GM21390 (cell line): ENCODE measurements around the gene KIAA0513.
A peak's percentile ranks its signal among the peaks of the same experiment; 100 is the strongest.
"Not testable (repeated sequence)": the region's sequence is repeated elsewhere in the genome, so short reads cannot be mapped to it uniquely, and the experiment has no call there.

Source experiments
- ATAC-seq: cut with Tn5 transposase; IDR thresholded peaks from one replicate; pipeline ENCODE4 v1.9.1; 2021; ENCODE audit not compliant: unreplicated experiment

KIAA0513 gene

DNA sequence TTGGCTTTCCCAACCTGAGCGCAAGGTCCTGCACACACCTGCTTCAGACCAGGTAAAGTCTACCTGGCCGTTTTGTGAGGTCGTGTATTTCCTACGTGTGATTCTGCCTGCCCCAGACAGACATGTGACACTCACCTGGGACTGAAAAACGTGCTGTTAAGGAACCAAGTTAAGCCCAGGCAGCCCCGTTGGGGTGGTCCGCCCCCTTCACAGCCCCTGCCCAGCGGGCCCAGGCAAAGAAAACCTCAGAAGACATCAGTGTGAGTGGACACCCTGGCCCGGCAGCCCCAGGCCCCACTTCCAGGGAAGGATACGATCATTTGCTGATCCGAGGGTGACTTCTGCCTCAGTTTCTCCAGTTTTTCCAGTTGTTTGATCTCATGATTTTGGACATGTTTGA is 79.9 kb downstream of the KIAA0513 start:
- ATAC-seq, result no peak

DNA sequence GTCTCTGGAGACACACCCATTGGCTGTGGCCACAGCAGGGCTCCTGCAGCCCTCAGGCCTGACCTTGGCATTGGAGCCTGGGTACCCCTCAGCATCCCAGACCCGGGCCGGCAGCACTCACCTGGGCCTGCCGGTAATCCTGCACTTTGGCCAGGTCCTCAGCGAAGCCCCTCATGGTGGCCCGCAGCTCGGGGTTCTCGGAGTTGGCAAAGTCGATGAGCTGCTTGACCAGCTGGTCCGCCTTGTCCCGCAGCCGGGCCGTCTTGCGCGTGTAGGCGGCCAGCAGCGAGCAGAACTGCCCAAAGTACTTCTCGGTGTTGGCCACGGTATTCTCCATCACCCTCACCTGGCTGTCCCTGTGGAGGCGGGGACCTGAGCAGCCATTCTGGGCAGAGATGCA is 82.5 kb downstream of the KIAA0513 start:
- no peak for ATAC-seq

DNA sequence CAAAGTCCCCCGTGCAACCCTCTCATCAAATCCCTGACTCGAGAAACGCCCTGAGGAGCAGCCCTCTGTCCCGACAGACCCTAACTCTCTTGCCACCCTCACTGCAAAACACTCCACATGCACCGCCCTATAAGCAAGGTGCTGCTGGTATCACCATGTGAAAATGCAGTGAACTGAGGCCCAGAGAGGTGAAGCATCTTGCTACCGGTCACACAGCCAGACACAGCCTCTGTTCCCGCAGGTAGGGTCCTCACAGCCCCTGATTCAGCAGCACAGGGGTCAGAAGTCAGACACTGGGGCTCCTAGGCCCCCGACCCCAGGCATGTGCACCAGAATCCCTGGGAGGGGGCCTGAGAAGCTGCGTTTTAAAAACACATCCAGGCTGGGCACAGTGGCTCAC is 83.6 kb downstream of the KIAA0513 start:
- ATAC-seq, result no peak

DNA sequence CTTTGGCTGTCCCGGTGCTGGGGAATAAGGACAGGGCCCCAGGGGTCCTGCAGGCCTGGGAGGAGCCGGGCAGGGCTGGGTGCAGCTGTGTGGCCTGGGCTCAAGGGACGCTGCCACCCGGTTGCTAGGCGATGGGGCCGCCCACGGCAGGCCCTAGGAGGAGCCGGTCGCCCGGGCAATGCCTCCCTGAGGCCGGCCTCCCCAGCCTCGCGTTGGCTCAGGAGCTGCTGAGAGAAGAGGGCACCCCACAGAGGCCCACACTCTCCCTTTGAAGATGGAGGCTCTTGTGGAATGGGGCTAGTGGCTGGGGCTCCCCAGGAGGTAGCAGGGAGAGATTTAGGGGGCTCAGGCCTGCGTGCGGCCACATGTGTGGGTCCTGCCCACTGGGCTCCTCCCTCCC is 84.8 kb downstream of the KIAA0513 start, which contains the start of gene CIBAR2:
TSS of gene CIBAR2 (minus strand) at position 109 of the 400 bp plus-strand sequence. CDS start 120 bp downstream, outside the sequence.
- no peak for ATAC-seq

DNA sequence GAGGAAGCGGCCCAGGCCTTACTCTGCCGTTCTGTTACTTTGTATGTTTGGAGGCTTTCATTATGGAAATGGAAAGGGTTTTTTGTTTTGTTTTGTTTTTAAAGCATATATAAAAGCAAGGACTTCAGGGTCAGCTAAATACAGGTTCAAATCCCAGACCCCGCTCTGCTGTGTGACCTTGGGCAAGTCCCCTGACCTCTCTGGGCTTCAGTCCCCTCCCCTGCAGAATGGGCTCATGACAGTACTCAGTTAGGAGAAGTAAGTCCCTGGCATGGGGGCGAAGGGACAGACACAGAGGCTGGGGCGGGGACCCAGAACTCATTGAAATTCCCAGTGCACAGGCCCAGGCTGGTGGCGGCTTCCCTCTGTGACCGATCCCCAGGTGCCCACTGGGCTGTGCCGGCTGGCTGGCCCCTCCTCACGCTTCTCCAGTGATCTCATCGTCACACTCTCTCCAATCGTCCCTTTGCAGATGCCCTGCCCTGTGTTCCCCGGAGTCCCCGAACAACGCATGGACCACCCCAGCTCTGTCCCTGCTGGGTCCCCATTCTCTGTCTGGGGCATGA is 85.7 kb downstream of the KIAA0513 start:
- no peak for ATAC-seq

DNA sequence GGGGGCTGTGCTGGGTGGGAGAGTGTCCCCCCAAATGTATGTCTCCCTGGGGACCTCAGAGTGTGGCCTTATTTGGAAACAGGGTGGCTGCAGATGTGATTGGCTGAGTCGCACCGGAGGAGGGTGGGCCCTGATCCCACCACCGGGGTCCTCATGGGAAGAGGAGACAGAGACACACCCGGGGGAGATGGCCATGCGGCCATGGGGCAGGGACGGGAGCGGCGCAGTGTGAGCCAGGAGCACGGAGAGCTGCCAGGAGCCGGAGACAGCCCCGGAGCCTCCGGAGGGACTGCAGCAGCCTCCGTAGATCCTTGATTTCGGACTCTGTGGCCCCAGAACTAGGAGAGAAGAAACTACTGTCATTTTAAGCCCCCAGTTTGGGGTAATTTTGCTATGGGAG is 86.3 kb downstream of the KIAA0513 start:
- no peak for ATAC-seq

DNA sequence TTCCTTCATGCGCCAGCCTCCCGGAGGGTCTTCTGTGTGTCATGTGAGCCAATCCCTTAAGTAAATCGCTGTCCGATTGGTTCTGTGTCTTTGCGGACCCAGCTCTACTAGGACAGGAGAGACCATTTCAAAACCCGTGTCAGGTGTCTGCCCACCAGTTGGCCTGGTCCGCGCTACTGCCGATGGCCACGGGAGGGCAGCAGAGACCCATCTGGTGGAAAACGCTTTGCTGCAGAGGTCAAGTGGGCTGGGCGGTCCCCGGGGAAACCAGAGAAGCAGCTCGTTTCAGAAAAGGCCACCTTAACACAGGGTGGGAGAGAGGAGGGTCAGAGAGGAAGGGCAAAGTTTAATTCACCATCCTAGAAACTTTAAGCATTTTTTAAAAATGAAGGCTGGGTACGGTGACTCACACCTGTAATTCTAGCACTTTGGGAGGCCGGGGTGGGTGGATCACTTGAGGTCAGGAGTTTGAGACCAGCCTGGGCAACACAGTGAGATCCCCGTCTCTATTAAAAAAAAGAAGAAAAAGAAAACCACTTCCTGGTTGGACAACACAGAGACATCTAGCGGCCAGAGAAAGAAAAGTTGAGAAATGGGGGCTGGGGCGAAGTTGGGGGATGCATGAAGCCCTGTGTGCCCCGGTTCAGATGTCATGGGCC is 87.4 kb downstream of the KIAA0513 start:
- peak; percentile 84 for ATAC-seq

DNA sequence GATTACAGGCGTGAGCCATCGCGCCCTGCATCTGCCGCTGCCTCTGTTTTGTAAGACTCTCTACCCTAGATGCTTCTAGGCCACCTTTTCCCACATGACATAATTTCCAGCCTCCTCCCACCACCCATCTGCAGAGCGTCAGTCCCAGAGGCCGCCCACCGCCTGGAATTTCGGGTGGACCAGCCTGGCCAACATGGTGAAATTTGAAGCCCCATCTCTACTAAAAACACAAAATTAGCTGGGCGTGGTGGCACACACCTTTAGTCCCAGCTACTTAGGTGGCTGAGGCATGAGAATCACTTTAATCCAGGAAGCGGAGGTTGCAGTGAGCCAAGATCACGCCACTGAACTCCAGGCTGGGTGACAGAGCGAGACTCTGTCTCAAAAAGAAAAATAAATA is 89.8 kb downstream of the KIAA0513 start:
- ATAC-seq, result no peak

DNA sequence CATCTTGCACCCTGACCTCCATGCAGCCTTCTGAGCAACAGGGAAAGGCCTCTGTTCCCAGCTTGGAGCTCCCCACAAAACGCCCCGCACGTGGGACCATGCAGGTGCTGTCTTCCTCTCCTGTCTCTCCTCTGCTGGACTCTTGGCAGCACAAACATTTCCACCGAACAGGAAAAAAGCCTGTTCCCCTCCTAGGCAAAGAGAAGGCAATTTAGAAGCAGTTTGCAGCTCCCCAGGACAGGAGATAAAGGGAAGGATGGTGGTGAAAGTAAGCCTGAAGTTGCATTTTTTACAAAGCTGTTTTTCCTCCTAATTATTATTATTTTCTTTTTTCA is 92.4 kb downstream of the KIAA0513 start:
- no peak for ATAC-seq

DNA sequence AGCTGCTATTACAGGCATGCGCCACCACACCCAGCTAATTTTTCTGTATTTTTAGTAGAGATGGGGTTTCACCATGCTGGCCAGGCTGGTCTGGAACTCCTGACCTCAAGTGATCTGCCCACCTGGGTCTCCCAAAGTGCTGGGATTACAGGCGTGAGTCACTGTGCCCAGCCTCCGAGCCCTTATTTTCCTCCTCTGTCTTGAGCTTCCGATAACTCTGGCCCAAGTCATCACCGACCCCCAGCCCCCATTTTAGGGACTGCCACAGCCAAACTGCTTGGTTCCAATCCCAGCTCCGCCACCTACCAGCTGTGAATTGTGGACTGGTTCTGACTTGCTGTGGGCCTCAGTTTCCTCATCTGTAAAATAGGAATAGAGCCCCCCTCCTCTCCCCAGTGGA is 95.8 kb downstream of the KIAA0513 start:
- ATAC-seq, result not testable (repeated sequence)

DNA sequence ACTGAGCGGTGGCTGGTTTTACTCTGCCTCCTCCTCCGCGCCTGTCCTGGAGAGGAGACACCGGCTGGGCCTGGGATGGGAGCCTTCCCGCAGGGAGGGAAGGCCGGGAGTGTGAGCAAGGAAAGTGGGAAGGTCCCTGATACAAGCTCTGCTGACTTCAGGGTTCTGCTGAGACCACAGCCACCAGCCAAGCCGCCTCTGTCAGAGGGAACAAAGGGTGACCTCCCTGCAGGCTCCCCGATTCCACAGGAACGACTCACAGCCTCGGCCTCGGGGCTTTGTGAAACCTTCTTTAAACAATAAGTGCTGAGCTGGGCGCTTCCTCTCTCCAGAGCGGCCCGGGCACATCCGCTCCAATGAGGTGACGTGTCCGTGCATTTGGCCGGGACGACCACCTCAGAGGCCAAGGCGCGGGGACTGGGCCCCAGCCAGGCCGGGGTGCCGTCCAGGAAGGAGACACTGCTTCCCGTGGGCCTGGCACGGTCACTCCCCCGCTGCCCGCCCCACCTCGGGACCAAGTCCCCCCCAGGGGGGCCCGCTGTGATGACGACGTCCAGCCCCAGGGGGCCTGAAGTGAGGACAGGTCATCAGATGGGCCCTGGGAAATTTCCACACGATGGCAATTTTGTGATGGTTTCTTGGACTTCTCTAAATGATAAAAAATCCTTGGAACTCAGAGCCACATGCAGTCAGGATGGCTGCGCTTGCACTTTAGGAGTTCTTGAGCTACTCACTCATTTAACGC is 96.5 kb downstream of the KIAA0513 start:
- no peak for ATAC-seq

DNA sequence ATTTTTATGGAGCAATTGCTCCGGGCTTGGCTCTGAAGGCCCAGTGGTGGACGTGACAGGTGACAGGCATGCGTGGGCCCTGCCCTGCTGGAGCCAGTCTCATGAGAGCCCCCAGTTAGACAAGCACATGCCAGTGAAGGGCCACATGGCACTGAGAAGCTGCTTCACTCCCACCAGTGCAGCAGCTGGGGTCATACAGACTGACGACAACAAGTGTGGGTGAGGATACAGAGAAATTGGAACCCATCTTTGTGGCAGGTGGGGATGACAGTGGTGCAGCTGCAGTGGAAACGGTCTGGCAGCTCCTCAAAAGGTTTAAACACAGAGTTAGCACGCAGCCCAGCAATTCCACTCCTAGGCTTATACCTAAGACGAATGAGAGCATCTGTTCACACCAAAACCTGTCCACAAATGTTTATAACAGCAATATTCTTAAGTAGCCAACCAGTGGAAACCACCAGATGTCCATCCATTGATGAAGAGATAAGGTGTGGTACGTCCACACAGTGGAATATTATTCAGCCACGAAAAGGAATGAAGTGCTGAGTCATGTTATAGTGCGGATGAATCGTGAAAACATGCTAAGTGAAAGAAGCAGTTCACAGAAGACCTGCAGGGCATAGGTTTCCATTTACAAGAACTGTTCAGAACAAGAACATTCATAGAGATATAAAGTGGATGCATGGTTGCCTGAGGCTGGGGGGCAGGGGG is 97.2 kb downstream of the KIAA0513 start:
- ATAC-seq, result no peak

DNA sequence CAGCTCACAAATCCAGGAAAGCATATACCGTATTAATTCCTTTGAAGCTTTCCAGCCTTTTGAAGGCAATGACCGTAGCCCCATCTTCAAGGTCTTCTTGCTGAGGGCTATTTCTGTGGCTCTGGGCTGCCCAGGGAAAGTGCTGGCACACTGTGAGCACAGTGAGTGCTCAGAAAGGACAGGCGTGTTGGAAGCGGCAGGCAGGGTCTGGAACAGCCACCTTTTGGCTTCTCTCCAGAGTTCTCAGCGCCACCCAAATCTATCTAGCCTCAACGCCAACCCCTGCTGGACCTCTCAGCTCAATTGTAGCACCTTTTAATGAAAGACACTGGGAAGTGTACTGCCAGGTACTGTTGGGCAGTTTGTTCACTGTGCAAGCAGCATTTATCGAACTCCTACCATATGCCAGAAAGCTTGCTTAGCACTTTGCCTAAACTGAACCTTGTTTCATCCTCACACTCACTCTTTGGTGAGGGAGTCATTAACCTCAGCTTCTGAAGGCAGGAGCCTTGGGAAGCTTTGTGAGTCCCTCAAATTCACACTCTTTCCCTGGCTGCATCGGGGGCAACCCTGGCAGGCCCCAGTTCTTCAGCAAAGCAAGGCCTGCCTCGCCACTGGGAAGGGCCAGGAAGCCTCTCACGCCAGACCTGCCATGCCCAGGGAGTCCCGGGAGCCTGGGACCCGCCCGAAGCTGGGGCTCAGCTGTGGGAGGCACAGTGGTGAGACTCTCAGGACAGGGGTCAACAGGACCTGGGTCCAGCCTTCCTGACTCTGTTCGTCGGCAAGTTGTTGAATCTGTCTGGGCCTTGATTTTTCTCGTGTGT is 98.2 kb downstream of the KIAA0513 start:
- ATAC-seq, result no peak

DNA sequence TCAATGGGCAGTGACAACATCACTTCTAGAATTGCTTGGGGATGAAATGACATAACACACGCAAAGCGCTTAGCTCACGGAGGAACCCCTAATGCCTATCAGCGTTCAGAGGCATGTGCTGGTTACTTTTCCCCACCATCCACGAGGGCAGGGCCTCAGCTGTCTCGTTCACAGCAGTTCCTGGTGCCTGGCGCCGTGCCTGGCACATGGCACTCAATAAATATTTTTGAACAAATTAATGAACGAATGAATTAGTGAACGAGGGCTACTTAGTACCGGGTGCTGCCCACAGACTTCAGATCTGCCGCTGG is 98.8 kb downstream of the KIAA0513 start:
- no peak for ATAC-seq

DNA sequence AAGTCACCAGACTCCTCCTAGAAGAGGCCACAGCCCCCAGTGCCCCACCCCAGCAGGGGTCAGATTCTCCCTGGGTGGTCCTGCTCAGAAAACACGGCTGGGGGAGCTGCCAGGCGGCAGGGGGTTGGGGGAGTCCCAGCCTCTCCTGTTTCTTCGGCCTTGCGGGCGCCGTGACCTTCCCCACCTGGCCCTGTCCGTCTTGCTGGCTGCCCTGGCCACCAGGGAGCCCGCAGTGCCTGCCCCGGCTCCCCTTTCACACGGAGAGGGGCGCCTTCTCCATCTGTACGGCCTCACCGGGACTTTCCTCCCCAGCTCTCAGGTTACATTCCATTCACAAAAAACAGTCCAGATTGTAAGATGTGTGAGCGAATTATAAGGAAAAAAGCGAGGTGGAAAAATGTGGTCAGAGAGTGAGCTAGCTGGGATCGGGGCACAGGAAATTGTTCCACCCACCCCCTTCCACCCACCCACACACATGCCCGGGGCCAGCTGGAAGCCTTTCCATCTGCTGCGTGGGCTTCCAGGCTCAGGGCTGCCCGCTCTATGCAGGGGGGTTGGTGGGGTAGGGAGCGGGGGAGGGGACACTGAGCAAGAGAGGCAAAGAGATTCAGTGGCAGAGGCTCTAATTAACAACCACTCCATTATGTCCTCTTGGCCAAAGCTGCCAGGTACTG is 99.2 kb downstream of the KIAA0513 start:
- no peak for ATAC-seq

DNA sequence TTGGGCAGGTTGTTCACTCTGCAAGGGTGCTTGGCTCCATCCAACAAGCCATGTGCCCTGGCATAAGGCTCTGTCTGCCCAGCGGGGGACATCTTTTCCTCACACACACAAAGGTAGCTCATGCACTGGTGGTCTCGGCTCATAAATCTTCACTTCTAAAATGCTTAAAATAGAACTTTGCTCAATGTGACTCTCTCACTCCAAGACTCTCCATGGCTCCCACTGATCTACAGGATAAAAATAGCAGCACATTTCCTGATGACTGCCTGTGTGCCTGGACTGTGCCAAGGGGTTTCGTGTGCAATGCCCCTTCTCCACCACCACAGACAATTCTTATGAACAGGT is 99.8 kb downstream of the KIAA0513 start:
- no peak for ATAC-seq

DNA sequence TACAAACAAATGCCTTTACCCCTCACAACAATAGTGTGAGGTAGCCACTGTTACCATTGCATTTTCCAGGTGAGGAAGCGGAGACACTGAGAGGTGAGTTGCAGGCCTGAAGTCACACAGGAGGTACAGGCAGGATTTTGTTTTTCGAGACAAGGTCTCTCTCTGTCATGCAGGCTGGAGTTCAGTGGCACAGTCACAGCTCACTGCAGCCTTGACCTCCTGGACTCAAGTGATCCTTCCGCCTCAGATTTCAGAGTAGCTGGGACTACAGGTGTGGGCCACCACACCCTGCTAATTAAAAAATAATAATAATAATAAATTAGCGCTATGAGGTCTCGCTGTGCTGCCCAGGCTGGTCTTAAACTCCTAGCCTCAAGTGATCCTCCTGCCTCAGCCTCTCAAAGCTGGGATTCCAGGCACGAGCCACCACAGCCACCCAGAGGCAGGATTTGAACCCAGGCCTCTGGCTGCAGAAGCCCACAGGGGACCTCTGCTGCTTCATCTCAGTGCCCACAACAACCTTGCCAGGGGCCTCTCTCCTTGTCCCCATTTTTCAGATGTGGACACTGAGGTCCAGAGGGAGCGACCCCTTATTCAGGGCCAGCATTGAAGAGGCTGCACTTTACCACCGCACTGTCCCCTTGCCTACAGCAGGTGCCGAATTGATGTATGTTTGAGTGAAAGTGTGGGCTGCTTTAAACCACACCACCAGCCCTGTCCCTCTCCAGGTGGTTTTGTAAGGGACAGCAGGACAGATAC is 100.7 kb downstream of the KIAA0513 start:
- no peak for ATAC-seq

DNA sequence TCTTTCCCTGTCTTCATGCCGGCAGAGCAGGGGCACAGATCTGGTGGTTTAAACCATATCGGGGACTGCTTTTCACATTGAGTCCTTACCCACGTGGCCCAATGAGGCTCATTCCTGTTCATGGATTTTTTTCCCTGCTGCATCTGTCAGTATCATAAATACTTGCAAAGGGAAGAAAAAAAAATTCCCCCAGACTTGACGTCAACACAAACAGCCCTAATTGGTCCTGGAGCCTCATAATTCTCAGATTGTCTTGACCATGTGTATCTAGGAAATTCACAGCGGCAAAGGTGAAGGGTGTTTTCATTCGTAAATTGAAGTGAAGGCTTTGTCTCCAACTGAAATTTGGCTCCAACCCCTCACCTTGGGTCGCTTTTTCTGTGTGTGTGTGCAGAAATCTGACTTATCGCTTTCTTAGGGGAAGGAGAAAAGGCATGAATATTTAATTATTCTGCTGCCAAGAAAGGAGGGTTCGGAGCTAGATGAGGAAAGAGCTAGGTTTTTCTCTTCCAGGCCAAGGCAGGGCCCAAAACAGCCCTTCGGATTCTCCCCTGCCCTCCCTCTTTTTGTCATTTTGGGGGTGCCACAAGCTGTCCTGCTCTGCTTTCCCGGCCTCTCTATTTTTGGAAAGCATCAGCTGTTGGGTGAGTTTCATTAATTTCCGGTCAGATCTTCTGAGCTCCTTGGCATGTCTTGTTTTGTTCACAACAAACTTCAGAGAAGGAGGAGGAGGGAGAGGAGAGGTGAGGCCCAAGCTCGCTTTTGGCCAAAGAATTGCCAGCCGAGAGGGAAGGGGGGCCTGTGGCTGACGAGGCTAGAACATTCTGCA is 102.5 kb downstream of the KIAA0513 start:
- no peak for ATAC-seq

DNA sequence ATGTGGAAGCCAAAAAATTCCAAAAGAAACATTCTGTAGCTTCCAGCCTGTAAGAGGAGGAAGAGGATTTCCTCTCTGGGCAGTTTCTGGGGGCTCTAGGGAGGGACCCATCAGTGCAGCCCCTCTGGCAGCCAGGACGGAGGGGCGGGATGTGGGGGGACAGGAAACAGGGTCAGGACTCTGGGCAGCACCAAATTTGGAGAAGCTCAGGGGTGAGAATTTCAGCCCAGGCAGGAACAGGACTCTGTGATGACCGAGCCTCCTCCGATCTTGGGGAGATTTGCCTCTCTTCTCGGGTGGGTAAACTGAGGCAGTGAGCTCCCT is 103.1 kb downstream of the KIAA0513 start:
- ATAC-seq, result no peak
